HG02763 (cell line): ENCODE data around the gene OR51B2.
"Not testable (repeated sequence)": the region's sequence is repeated elsewhere in the genome, so short reads cannot be mapped to it uniquely, and the experiment has no call there.

ENCODE experiments used
- ATAC-seq: cut with Tn5 transposase; IDR thresholded peaks from one replicate; pipeline ENCODE4 v1.9.1; 2021; ENCODE audit warnings: mild to moderate bottlenecking, moderate library complexity; ENCODE audit not compliant: unreplicated experiment

Gene OR51B2

GRCh38 chr11:5324197-5324596, at the start of gene OR51B2:
Gene OR51B2 (minus strand): TSS chr11:5324297. CDS start chr11:5324297, 0 bp downstream.
- no peak for ATAC-seq

GRCh38 chr11:5369789-5370188, 45.7 kb upstream of the OR51B2 start:
- no peak for ATAC-seq

- ATAC-seq = peak; percentile 49
Observed at GRCh38 chr11:5368502-5369043, 44.5 kb upstream of the OR51B2 start.

- no peak for ATAC-seq
Observed at GRCh38 chr11:5367448-5368074, 43.5 kb upstream of the OR51B2 start.

GRCh38 chr11:5366856-5367255, 42.8 kb upstream of the OR51B2 start:
- no peak for ATAC-seq

- ATAC-seq = not testable (repeated sequence)
Observed at GRCh38 chr11:5366365-5366764, 42.3 kb upstream of the OR51B2 start.

GRCh38 chr11:5364214-5364613, 40.1 kb upstream of the OR51B2 start:
- ATAC-seq = no peak

- ATAC-seq = no peak
Observed at GRCh38 chr11:5363679-5364078, 39.6 kb upstream of the OR51B2 start.

GRCh38 chr11:5362017-5362625, 38.0 kb upstream of the OR51B2 start:
- no peak for ATAC-seq

GRCh38 chr11:5356031-5356430, 31.9 kb upstream of the OR51B2 start:
- not testable (repeated sequence) for ATAC-seq

- ATAC-seq = no peak
Observed at GRCh38 chr11:5351208-5351607, 27.1 kb upstream of the OR51B2 start, which contains the start of gene OR51B6. Gene OR51B6 (plus strand): TSS chr11:5351508. CDS start chr11:5351508, 0 bp downstream.

GRCh38 chr11:5349550-5349949, 25.5 kb upstream of the OR51B2 start:
- ATAC-seq = no peak

- no peak for ATAC-seq
Observed at GRCh38 chr11:5348551-5349194, 24.6 kb upstream of the OR51B2 start.

GRCh38 chr11:5345831-5346230, 21.7 kb upstream of the OR51B2 start:
- no peak for ATAC-seq

- ATAC-seq = no peak
Observed at GRCh38 chr11:5343474-5344335, 19.6 kb upstream of the OR51B2 start, which contains the start of gene OR51B5. Gene OR51B5 (minus strand): TSS chr11:5343524. CDS start chr11:5343524, 0 bp downstream.

GRCh38 chr11:5339771-5340322, 15.8 kb upstream of the OR51B2 start:
- ATAC-seq = peak; percentile 67

- ATAC-seq = not testable (repeated sequence)
Observed at GRCh38 chr11:5337253-5337652, 13.2 kb upstream of the OR51B2 start.

- ATAC-seq = no peak
Observed at GRCh38 chr11:5336331-5336730, 12.2 kb upstream of the OR51B2 start.

- no peak for ATAC-seq
Observed at GRCh38 chr11:5335170-5335569, 11.1 kb upstream of the OR51B2 start.

GRCh38 chr11:5317292-5317691, 6.8 kb downstream of the OR51B2 start:
- ATAC-seq = no peak
